SK-N-SH (cell line): Measurements from ENCODE around the gene COL25A1. TPM values are rescaled to one million over a fixed set of nuclear protein-coding genes. Genes with fewer than 3 reads are reported as not detected.

Source experiments
- CTCF ChIA-PET: fragments of 300-600, 350-600 bp; formaldehyde crosslinking; extraction: SDS; loops from one replicate; lab custom pipeline; 2021; lab: Yijun Ruan, JAX
- POLR2A ChIA-PET: fragments of 350-600 bp; sonication (Branson Sonifier 250); formaldehyde crosslinking; extraction: SDS; loops from one replicate; lab custom pipeline; 2020; ENCODE audit warnings: antibody characterized with exemption, inconsistent platforms; lab: Yijun Ruan, JAX
- DNase-seq: peaks from one replicate; pipeline ENCODE4 v3.0.0; 2012
- H2AFZ ChIP-seq: fragments of 200-600 bp; sonication (generic); 2 replicates; pipeline ENCODE4 v1.8.1; 2016; ENCODE audit warnings: antibody characterized with exemption, mild to moderate bottlenecking, low read depth
- H3F3A ChIP-seq: fragments of 200-600 bp; sonication (generic); replicated peaks from 2 replicates; pipeline ENCODE3; 2016; ENCODE audit warnings: antibody characterized with exemption, mild to moderate bottlenecking; ENCODE audit not compliant: insufficient read depth
- H3K27ac ChIP-seq, 2 experiments: fragments of 200-500 bp in 1 of 2; fragments of 200-600 bp in 1 of 2; sonication (Bioruptor generic) in 1 of 2; sonication (generic), shearing (Covaris generic) in 1 of 2; 2 replicates each; pipeline versions ENCODE4 v1.5.1 to v1.6.1; 2014 to 2016; ENCODE audit warnings: low read depth in 2 of 2, inconsistent platforms in 1 of 2, low read length in 1 of 2, mild to moderate bottlenecking in 1 of 2, mixed read lengths in 1 of 2
- H3K27me3 ChIP-seq: fragments of 200-600 bp; sonication (generic), shearing (Covaris generic); 2 replicates; pipeline ENCODE4 v1.6.1; 2016; ENCODE audit warnings: mixed run types; ENCODE audit not compliant: insufficient read depth
- H3K36me3 ChIP-seq, 2 experiments: fragments of 200-500 bp in 1 of 2; fragments of 200-600 bp in 1 of 2; sonication (Bioruptor generic) in 1 of 2; sonication (generic) in 1 of 2; replicated peaks in 1 of 2; 2 replicates each; pipeline versions ENCODE3 to v1.5.1; 2014 to 2016; ENCODE audit warnings: low read length in 1 of 2, mild to moderate bottlenecking in 1 of 2; ENCODE audit not compliant: insufficient read depth in 2 of 2, control insufficient read depth in 1 of 2
- H3K4me1 ChIP-seq, 2 experiments: fragments of 200-500 bp in 1 of 2; fragments of 200-600 bp in 1 of 2; sonication (Bioruptor generic) in 1 of 2; sonication (generic), shearing (Covaris generic) in 1 of 2; 2 replicates each; pipeline versions ENCODE4 v1.5.1 to v1.6.1; 2014 to 2016; ENCODE audit warnings: low read depth in 1 of 2, low read length in 1 of 2, mixed run types in 1 of 2; ENCODE audit not compliant: insufficient read depth in 2 of 2, control insufficient read depth in 1 of 2
- H3K4me2 ChIP-seq: fragments of 200-600 bp; sonication (generic), shearing (Covaris generic); 2 replicates; pipeline ENCODE4 v1.6.1; 2017; ENCODE audit warnings: mixed run types
- H3K4me3 ChIP-seq, 2 experiments: fragments of 200-500 bp in 1 of 2; fragments of 200-600 bp in 1 of 2; sonication (Bioruptor generic) in 1 of 2; sonication (generic), shearing (Covaris generic) in 1 of 2; 2 replicates each; pipeline versions ENCODE4 v1.5.1 to v1.8.1; 2014 to 2016; ENCODE audit warnings: low read depth in 2 of 2, inconsistent platforms in 1 of 2, low read length in 1 of 2, mild to moderate bottlenecking in 1 of 2, mixed read lengths in 1 of 2, moderate library complexity in 1 of 2
- H3K79me2 ChIP-seq: fragments of 200-600 bp; sonication (generic); 2 replicates; pipeline ENCODE4 v1.8.1; 2017; ENCODE audit warnings: mild to moderate bottlenecking; ENCODE audit not compliant: insufficient read depth
- H3K9ac ChIP-seq: fragments of 200-600 bp; sonication (generic); 2 replicates; pipeline ENCODE4 v1.6.1; 2017; ENCODE audit warnings: mixed run types
- H3K9me2 ChIP-seq: fragments of 200-600 bp; sonication (generic); 2 replicates; pipeline ENCODE4 v1.6.1; 2017; ENCODE audit warnings: mixed run types
- H3K9me3 ChIP-seq: fragments of 200-600 bp; sonication (generic); 2 replicates; pipeline ENCODE4 v1.6.1; 2017; ENCODE audit warnings: mixed run types, mild to moderate bottlenecking, moderate library complexity
- H4K20me1 ChIP-seq: fragments of 200-600 bp; sonication (generic); 2 replicates; pipeline ENCODE4 v1.6.1; 2017; ENCODE audit warnings: mild to moderate bottlenecking, mixed run types; ENCODE audit not compliant: insufficient read depth
- CTCF ChIP-seq: fragments of 200-600 bp; sonication (generic); IDR thresholded peaks from 2 replicates; pipeline ENCODE4 v1.6.1; 2017; ENCODE audit warnings: antibody characterized with exemption, mild to moderate bottlenecking, moderate library complexity
- ELF1 ChIP-seq: IDR thresholded peaks from 2 replicates; pipeline ENCODE4 v1.4.0; 2012
- EP300 ChIP-seq, 2 experiments: IDR thresholded peaks; 2 replicates each; pipeline versions ENCODE4 v1.4.0 to v1.6.1; 2012; ENCODE audit warnings: borderline replicate concordance in 1 of 2, low read depth in 1 of 2, low read length in 1 of 2
- EZH2phosphoT487 ChIP-seq: fragments of 200-600 bp; sonication (generic); IDR thresholded peaks from 2 replicates; pipeline ENCODE4 v1.6.1; 2017; ENCODE audit warnings: low read depth, mixed run types, mild to moderate bottlenecking, antibody characterized with exemption, moderate library complexity, borderline replicate concordance
- FOXJ3 ChIP-seq: sonication (generic); formaldehyde crosslinking; IDR thresholded peaks from 2 replicates; pipeline ENCODE4 v1.5.1; 2020; ENCODE audit warnings: mild to moderate bottlenecking, missing genetic modification reagents
- GATA2 ChIP-seq: sonication (generic); formaldehyde crosslinking; IDR thresholded peaks from 2 replicates; pipeline ENCODE4 v1.5.0; 2020; ENCODE audit warnings: mild to moderate bottlenecking, missing genetic modification reagents
- MEF2A ChIP-seq: IDR thresholded peaks from 2 replicates; pipeline ENCODE4 v1.4.0; 2012; ENCODE audit warnings: low read depth, borderline replicate concordance
- NFIC ChIP-seq: IDR thresholded peaks from 2 replicates; pipeline ENCODE4 v1.4.0; 2012; ENCODE audit warnings: borderline replicate concordance
- POLR2AphosphoS5 ChIP-seq: IDR thresholded peaks from 2 replicates; pipeline ENCODE4 v1.6.1; 2012; ENCODE audit warnings: low read depth, low read length
- RFX5 ChIP-seq: IDR thresholded peaks from 2 replicates; pipeline ENCODE4 v1.6.1; 2012; ENCODE audit warnings: mild to moderate bottlenecking, improper control_type of control experiment, low read length
- RXRA ChIP-seq: IDR thresholded peaks from 2 replicates; pipeline ENCODE4 v1.4.0; 2012; ENCODE audit warnings: low read depth, mild to moderate bottlenecking, borderline replicate concordance
- SIN3A ChIP-seq: IDR thresholded peaks from 2 replicates; pipeline ENCODE4 v1.6.1; 2012; ENCODE audit warnings: low read depth, mild to moderate bottlenecking, low read length, moderate library complexity, borderline replicate concordance
- SMC3 ChIP-seq: IDR thresholded peaks from 2 replicates; pipeline ENCODE4 v1.6.1; 2012; ENCODE audit warnings: low read depth, low read length, improper control_type of control experiment
- TCF12 ChIP-seq: IDR thresholded peaks from 2 replicates; pipeline ENCODE4 v1.4.0; 2012
- TEAD4 ChIP-seq: IDR thresholded peaks from 2 replicates; pipeline ENCODE4 v1.4.0; 2012; ENCODE audit warnings: mild to moderate bottlenecking, borderline replicate concordance; ENCODE audit not compliant: insufficient read depth
- WGBS: methylation state at CpG from one replicate; pipeline ENCODE4 v1.1.6; 2017; ENCODE audit warnings: low lambda C conversion rate; 5-methylcytosine and 5-hydroxymethylcytosine counted together
- polyA plus RNA-seq, 3 experiments: library from polyadenylated mRNA; depleted of rRNA; stranded (reverse); fragments of >200 nt; gene quantifications; 2 replicates each; pipeline ENCODE4 v1.2.3, GENCODE V29; 2012

The COL25A1 gene
- polyA plus RNA-seq, 1 of the 3 experiments (the other 2 are of a cell fraction) = not detected

- Histone ChIP-seq H3K9ac (no peak overlapping the region), H3K4me3 (no peak overlapping the region), H4K20me1 (no peaks in the 10 kb centered on the region), H3K4me1 (no peaks in the 10 kb centered on the region), H3K4me2 (no peak overlapping the region), H3K27me3 (no peaks in the 10 kb centered on the region), H3K79me2 (no peaks in the 10 kb centered on the region), H2AFZ (no peak overlapping the region), H3K27ac (no peak overlapping the region), H3K36me3 (no peaks in the 10 kb centered on the region), H3K9me3 (no peaks in the 10 kb centered on the region), H3K9me2 (no peaks in the 10 kb centered on the region), H3F3A (no peaks in the 10 kb centered on the region)
- ChIA-PET CTCF (interaction anchor here (1.1 kb wide), 1 partner anchor 20 kb away, joined by 3 read pairs; no protein-coding TSS in a partner anchor), POLR2A (no interaction called here)
- TF ChIP-seq CTCF (peak; percentile 34), RXRA (no peak), SMC3 (no peak), ELF1 (no peak)
- WGBS = 0% methylated on average over 2 of the region's 2 CpGs
- DNase-seq = no peak
Observed at GRCh38 chr4:109332926-109333464, 30.5 kb upstream of the COL25A1 start.

- no peak overlapping the region for H3K4me2 ChIP-seq
- no peaks in the 10 kb centered on the region for H3F3A ChIP-seq
- 4% methylated on average over 2 of the region's 2 CpGs for WGBS
- no peaks in the 10 kb centered on the region for H3K27me3 ChIP-seq
- H3K9ac ChIP-seq = no peak overlapping the region
- DNase-seq = no peak
- H3K36me3 ChIP-seq = no peaks in the 10 kb centered on the region
- H3K27ac ChIP-seq = no peak overlapping the region
- no peak overlapping the region for H2AFZ ChIP-seq
- CTCF ChIA-PET = no interaction called here
- POLR2A ChIA-PET = no interaction called here
- no peaks in the 10 kb centered on the region for H4K20me1 ChIP-seq
- H3K9me3 ChIP-seq = no peaks in the 10 kb centered on the region
- no peaks in the 10 kb centered on the region for H3K4me1 ChIP-seq
- H3K9me2 ChIP-seq = no peaks in the 10 kb centered on the region
- H3K4me3 ChIP-seq = no peak overlapping the region
- no peaks in the 10 kb centered on the region for H3K79me2 ChIP-seq
- no peak for TF ChIP-seq NFIC
- no peak for TF ChIP-seq POLR2AphosphoS5
- no peak for TF ChIP-seq FOXJ3 (CRISPR knock-in tag)
- TF ChIP-seq EP300 (IDR thresholded peaks at IDR 0.05; ENCODE audit: borderline replicate concordance in 1 of 2, low read depth in 1 of 2, low read length in 1 of 2) = no peak
- TF ChIP-seq MEF2A = no peak
Observed at GRCh38 chr4:109327641-109328040, 25.2 kb upstream of the COL25A1 start.

GRCh38 chr4:109325698-109326097, 23.2 kb upstream of the COL25A1 start:
- H2AFZ ChIP-seq = no peak overlapping the region
- no peaks in the 10 kb centered on the region for H3K9me3 ChIP-seq
- TF ChIP-seq EP300 (IDR thresholded peaks at IDR 0.05; ENCODE audit: borderline replicate concordance in 1 of 2, low read depth in 1 of 2, low read length in 1 of 2) (no peak), SMC3 (no peak), SIN3A (no peak), RFX5 (no peak), TEAD4 (no peak), ELF1 (no peak), EZH2phosphoT487 (no peak), GATA2 (no peak), TCF12 (no peak)
- TF ChIP-seq, all 33 proteins: peak for 0
- Histone ChIP-seq H4K20me1 (no peaks in the 10 kb centered on the region), H3K4me3 (no peak overlapping the region), H3K27ac (no peak overlapping the region), H3K4me1 (no peaks in the 10 kb centered on the region), H3K9ac (no peak overlapping the region), H3F3A (no peaks in the 10 kb centered on the region), H3K4me2 (no peak overlapping the region), H3K36me3 (no peaks in the 10 kb centered on the region), H3K79me2 (no peaks in the 10 kb centered on the region), H3K27me3 (no peaks in the 10 kb centered on the region), H3K9me2 (no peaks in the 10 kb centered on the region)
- ChIA-PET POLR2A (no interaction called here), CTCF (no interaction called here)
- 0% methylated on average over 2 of the region's 2 CpGs for WGBS
- DNase-seq = no peak
